ENCODE data around the gene NTSR1.

Gene NTSR1

GRCh38 chr20:62759981-62760431 is 51.4 kb downstream of the NTSR1 start:
- no peak for DNase-seq

GRCh38 chr20:62760471-62760855 is 51.8 kb downstream of the NTSR1 start:
- DNase-seq, result no peak

GRCh38 chr20:62760856-62761758 is 52.5 kb downstream of the NTSR1 start:
- no peak for DNase-seq

- no peak for DNase-seq
These were observed 53.1 kb downstream of the NTSR1 start for GRCh38 chr20:62761759-62762131.

- DNase-seq, result no peak
These were observed 53.7 kb downstream of the NTSR1 start for GRCh38 chr20:62762376-62762775.

GRCh38 chr20:62762801-62763368 is 54.2 kb downstream of the NTSR1 start:
- DNase-seq, result no peak

GRCh38 chr20:62763404-62763803 is 54.8 kb downstream of the NTSR1 start:
- no peak for DNase-seq

GRCh38 chr20:62764156-62764935 is 55.7 kb downstream of the NTSR1 start:
- no peak for DNase-seq

GRCh38 chr20:62765021-62765420 is 56.4 kb downstream of the NTSR1 start:
- no peak for DNase-seq

GRCh38 chr20:62765432-62766070 is 56.9 kb downstream of the NTSR1 start:
- no peak for DNase-seq

GRCh38 chr20:62766071-62766450 is 57.4 kb downstream of the NTSR1 start:
- DNase-seq, result no peak

- DNase-seq, result no peak
These were observed 58.1 kb downstream of the NTSR1 start for GRCh38 chr20:62766716-62767115.

- DNase-seq, result no peak
These were observed 59.6 kb downstream of the NTSR1 start for GRCh38 chr20:62768234-62768546.

- no peak for DNase-seq
These were observed 60.1 kb downstream of the NTSR1 start for GRCh38 chr20:62768551-62769287.

- no peak for DNase-seq
These were observed 60.9 kb downstream of the NTSR1 start for GRCh38 chr20:62769346-62770071.

GRCh38 chr20:62770111-62770910 is 61.7 kb downstream of the NTSR1 start:
- no peak for DNase-seq

GRCh38 chr20:62770916-62771315 is 62.3 kb downstream of the NTSR1 start:
- no peak for DNase-seq

GRCh38 chr20:62771396-62772102 is 62.9 kb downstream of the NTSR1 start:
- no peak for DNase-seq

- no peak for DNase-seq
These were observed 63.5 kb downstream of the NTSR1 start for GRCh38 chr20:62772103-62772611.

- no peak for DNase-seq
These were observed 64.0 kb downstream of the NTSR1 start for GRCh38 chr20:62772619-62772989.

Measured in stimulated activated CD4-positive, alpha-beta T cell treated with anti-CD3 and anti-CD28 coated beads, Interleukin-2, amount 100 ng/mL, for 24 hours (primary cell).